Left hindlimb (tissue), 1 donor: ENCODE results near the gene TENT4B.
"Not testable (repeated sequence)": the region's sequence is repeated elsewhere in the genome, so short reads cannot be mapped to it uniquely, and the experiment has no call there.

Experiments
- DNase-seq: peaks from one replicate; pipeline ENCODE4 v3.0.0-alpha.2; 2018

TENT4B gene

DNA sequence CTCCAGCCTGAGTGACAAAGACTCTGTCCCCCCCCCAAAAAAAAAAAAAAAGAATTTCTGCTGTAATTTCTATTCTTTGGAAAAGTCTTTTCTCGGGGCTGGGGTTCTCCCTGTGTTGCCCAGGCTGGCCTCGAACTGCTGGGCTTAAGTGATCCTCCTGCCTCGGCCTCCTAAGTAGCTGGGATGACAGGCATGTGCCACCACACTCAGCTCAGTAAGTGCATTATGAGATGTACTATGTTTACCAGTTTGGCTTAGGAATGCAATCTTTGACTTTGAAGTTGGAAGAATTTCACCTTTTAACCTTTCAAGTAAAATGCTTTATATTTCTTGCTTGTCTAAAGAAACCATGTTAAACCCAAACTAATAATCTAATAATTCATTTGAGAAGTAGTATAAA, 85.2 kb downstream of the TENT4B start:
- no peak for DNase-seq

DNA sequence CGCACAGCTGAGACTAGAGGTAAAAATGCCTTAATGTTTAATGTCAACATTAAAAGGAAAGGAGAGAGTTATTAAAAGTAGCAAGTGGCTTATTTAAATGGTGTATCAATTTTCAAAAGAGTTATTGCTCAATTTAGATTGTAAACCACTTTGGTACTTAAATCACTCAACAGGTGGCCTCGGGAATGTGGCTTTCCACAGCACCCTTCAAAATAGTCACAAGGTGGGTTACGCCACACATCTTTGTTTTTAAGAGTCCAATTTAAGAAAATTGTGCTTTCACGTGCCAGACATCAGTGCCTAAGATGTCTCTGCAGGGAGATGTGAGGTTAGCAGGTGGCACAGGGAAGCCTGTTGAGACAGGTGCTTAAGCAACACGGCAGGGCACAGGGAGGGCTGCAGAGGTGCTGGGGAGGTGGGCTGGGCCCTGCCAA, 85.8 kb downstream of the TENT4B start:
- no peak for DNase-seq

DNA sequence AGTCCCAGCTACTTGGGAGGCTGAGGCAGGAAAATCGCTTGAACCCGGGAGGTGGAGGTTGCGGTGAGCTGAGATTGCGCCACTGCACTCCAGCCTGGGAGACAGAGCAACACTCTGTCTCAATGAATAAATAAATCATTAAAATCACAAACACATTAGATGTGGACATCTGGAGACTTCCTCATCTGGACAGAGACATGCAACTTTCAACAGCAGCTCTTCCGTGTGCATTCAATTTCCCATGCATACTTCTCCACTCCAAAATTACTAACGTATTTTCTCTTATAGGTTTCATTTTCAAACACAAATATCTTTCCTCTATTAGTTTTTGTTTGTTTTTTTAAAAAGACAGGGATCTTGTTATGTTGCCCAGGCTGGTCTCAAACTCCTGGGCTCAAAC, 89.9 kb downstream of the TENT4B start:
- not testable (repeated sequence) for DNase-seq

DNA sequence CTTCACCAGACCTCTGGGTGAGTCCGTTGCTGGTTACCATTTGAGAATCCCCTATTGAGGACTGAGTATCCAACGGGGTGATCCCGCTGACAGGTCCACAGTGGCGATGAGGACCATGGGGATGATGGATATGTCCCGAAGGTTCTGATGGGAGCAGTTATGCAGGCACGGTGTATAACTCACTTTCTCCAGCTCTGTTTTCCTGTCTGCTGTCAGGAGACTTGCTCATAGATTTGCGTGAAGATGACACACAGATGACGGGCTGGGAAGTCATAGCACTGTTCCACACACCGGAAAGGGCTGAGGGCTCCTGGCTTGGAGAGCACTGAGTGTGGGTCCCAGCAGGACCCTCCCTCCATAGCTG, 91.0 kb downstream of the TENT4B start:
- no peak for DNase-seq

GRCh38 chr16:50244504-50245416, 91.7 kb downstream of the TENT4B start:
- DNase-seq = no peak

DNA sequence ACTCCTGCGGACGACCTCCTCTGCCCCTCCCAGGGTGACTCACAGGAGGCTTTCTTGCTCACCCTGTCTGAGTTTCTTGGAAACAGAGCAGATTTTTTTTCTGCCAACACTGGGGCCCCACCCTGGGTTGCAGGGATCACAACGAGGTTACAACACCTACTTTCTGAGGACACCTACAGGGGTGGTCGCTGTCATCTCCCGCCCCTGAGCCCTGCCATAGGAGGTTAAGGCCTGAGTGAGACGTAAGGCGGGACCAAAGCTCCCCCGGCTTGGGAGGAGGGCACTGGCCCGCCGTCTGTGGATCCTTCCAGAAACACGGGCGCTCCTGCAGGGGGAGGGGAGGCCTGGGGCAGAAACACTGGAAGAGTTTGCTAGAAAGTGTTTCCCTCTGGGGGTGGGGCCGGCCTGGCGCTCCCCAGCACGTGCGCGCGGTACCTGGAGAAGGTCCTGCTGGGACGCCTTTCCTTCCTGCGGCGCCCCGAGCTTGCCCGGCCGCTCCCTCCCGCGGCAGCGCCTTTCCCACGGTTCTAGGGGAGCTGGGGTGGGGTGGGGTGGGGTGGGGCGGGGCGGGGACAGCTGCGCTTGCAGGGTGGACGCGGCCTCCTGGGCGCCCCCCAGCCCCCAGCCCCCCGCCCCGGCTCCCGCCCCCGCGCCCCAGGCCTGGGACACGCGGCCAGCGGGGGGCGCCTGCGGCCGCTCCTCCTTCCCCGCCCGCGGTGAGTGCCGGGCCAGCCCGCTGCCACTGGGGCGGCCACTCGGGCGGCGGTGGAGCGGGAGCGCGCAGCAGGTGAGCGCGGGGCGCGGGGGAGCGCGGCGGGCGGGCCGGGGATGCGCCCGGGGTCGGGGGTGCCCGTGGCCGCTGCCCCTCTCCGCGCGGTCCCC, 92.6 kb downstream of the TENT4B start:
- peak; percentile 50 for DNase-seq

- no peak for DNase-seq
These were observed 93.4 kb downstream of the TENT4B start for GRCh38 chr16:50246299-50247122.

DNA sequence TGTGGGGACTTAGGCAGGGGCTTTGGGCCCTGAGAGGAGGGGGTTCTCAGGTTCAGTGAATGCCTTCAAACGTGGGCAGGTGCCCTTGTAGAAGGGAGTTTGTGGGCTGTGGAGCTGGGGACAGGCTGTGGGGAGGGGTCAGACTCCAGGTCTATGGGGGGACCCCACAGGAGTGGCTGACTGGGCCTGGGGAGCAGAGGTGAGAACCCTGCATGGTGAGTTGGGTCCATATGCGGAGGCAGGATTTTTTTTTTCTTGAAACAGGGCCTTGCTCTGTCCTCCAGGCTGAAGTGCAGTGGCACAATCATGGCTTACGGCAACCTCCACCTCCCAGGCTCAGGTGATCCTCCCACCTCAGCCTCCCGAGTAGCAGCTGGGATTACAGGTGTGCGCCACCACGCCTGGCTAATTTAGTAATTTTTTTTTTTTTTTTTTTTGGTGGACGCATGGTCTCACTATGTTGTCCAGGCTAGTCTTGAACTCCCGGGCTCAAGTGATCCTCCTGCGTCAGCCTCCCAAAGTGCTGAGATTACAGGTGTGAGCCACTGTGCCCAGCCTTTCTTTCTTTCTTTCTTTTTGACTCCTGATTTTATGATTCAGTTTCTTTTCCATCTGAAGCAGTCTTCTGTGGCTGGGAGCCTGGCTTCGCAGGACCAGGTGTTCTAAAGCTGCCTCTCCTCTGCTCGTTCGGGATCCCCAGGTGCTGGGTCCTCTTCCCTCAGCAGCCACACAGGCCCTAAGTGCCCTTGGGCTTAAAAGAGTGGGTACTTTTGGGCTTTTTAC, 94.2 kb downstream of the TENT4B start:
- no peak for DNase-seq

DNA sequence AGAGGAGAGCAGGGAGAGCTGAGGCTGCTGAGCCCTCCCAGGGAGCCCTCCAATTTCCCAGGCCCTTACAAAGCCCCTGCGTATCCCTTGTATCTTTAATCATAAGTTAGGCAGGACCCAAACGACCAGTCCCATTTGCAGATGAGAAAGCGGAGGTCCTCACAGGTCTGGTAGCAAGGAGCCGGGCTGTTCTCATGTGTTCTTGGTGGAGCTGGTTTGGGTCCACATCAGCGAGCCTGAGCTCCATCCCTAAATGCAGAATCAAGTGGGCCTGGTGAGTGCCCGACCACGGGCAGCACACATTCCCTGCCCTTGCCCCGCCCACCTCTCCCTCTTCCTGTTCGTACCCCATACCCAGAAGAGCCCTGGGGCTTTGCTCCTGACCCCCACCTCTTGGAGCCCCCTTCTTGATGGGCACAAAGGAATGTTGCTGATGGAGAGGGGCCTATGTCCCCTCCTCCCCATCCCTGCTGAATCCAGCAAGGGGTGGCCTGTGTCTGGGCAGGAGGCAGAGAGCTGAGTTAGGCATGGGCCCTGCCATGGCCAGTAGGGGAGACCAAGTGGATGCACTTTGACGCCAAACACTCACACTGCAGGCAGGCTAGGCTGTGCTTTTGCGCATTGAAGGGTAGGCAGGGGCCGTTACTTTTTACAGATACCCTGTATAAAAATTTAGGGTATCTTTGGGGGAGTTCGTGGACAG, 95.0 kb downstream of the TENT4B start:
- no peak for DNase-seq

DNA sequence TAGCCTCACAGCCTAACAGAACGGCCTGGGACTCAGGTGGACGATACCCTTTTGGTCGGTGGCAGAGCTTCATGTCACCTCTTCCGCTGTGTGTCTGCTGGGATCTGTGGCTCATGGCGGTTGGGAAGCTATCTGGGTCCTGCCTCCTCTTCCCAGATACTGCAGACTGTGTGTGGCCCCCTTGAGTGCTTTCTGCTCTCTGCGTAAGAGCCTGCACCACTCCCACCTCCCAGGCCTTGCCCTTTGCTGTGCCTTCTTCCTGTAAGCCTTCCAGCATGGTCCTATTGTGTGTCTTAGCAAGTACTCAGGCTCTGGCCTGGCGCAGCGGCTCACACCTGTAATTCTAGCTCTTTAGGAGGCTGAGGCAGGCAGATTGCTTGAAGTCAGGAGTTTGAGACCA, 95.7 kb downstream of the TENT4B start:
- DNase-seq = no peak

GRCh38 chr16:50251375-50252081, 98.4 kb downstream of the TENT4B start:
- peak; percentile 37 for DNase-seq

- DNase-seq = no peak
These were observed 99.0 kb downstream of the TENT4B start for GRCh38 chr16:50252082-50252611.

GRCh38 chr16:50252874-50253513, 99.9 kb downstream of the TENT4B start:
- no peak for DNase-seq

DNA sequence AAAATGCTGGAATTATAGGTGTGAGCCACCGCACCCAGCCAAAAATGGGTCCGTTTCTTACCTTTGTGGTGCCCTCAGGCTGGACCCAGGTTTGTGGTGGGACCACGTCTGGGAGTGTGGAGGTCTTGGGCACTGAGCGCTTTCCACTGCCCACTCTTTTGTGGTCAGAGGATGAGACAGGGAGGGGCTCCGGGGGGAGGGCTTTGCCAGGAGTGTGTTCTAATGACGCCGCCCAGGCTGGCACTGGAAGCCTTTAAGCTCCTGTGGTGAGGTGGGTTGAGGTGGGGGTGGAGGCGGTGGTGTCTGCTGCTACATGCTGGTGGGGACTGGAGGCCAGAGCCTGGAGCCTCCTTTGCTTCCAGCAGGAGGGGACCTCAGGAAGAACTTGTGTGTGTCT, 100.4 kb downstream of the TENT4B start:
- no peak for DNase-seq

DNA sequence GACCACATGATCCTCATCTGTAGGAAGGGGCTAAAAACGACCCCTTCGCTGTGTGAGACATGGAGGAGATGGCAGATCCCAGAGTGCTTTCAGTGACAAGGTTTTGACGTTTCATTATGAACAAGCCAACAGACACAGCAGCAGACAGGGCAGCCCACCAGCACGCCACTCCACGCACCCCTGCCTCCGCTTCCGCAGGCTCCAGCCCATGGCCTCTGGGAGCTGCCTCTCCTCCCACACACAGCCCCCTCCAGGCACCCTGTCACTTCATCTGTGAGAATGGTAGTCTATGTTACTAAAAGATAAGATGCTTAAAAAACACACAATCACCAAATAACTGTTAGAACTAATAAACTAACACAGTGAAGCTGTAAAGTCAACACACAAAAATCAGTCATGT, 101.0 kb downstream of the TENT4B start:
- no peak for DNase-seq

- DNase-seq = no peak
These were observed 102.4 kb downstream of the TENT4B start for GRCh38 chr16:50255538-50255937.

DNA sequence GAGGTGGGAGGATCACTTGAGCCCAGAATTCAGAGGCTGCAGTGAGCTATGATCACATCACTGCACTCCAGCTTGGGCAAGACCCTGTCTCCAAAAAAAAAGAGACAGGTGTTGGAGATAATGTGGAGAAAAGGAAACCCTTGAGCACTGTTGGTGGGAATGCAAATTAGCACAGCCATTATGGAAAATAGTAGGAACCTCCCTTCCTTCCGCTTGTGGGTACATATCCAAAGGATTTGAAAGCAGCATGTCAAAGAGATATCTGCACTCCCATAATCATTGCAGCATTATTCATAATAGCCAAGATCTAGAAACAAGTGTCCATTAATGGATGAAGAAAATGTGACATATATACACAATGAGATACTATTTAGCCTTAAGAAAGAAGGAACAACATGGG, 103.5 kb downstream of the TENT4B start:
- DNase-seq = no peak

DNA sequence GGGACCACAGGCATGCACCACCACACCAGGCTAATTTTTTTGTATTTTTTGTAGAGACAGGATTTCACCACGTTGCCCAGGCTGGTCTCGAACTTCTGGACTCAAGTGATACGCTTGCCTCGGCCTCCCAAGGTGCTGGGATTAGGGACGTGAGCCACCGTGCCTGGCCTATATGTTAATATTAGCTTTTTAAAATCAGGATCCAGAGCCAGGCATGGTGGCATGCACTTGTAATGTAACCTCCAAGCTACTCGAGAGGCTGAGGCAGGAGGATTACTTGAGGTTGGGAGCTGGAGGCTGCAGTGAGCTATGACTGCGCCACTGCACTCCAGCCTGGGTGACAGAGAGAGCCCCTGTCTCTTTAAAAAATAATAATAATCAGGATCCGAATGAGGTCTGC, 104.8 kb downstream of the TENT4B start:
- DNase-seq = no peak

DNA sequence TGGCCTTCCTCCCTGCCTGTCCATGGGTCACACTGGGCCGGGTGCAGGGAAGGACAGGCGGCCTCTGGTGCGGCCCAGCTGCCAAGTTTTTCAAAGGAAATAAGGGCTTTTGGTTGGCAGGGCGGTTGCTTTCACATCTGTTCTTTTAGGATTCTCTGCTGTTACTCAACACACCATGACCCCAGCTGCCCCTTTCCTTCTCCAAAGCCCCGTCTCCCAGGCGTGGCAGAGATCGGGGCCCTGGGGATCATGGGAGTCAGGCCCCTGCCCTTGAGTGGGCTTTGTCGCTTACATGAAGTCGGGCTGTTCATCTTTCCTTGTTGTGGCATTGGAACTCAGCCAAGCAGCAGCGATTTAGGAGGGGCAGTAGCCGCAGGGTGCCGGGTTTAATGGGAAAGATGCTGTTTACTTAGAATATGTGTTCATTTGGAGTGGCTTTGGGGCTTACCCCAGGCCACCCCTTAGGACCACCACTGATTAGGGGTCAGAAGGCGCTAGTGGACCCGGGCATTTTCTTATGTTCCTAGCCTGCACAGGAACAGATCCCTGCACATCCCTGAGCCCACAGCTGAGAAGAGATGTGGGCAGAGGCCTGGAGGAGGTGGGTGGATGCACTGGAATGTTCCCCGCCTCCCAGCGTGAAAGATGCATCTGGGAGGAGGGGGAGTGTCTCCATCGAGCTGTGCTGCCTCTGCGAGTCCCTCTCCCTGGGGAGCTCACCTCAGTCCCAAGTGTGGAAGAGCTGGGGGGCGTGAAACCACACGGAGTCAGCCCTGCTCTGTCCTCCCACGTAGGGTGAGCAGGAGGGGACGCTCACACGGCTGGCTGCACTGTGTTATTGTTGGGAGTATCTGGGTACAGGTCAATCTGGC, 106.5 kb downstream of the TENT4B start:
- peak; percentile 71 for DNase-seq
